Measurements from ENCODE around the gene PDE3B.

GRCh38 chr11:14906578-14906977 lies 263.0 kb downstream of the PDE3B start:
- TF ChIP-seq CTCF (conservative IDR thresholded peaks at IDR 0.05; ENCODE audit: low read depth, low read length) = no peak
- TF ChIP-seq EZH2 (IDR thresholded peaks at IDR 0.05; ENCODE audit: borderline replicate concordance, low read depth, low read length, poor library complexity, severe bottlenecking) = no peak
